Suprapubic skin (tissue), 4 donors: ENCODE measurements around the gene EVI5L. TPM values are rescaled to one million over a fixed set of nuclear protein-coding genes. Genes with fewer than 3 reads are reported as not detected.
A peak's percentile ranks its signal among the peaks of the same experiment; 100 is the strongest.

ENCODE experiments used
- DNase-seq, 2 donors: peaks; one replicate each; pipeline ENCODE4 v3.0.0-alpha.2; 2019; ENCODE audit warnings: low spot score in 2 of 2
- H3K27ac ChIP-seq: fragments of 200-600 bp; sonication (generic); one replicate; pipeline ENCODE4 v1.5.1; 2019
- H3K27me3 ChIP-seq: fragments of 200-600 bp; sonication (generic); one replicate; pipeline ENCODE4 v1.5.1; 2019
- H3K36me3 ChIP-seq: fragments of 200-600 bp; sonication (generic); one replicate; pipeline ENCODE4 v1.5.1; 2019
- H3K4me1 ChIP-seq: fragments of 200-600 bp; sonication (generic); one replicate; pipeline ENCODE4 v1.5.1; 2019
- H3K4me3 ChIP-seq: fragments of 200-600 bp; sonication (generic); one replicate; pipeline ENCODE4 v1.5.1; 2019; ENCODE audit warnings: mild to moderate bottlenecking
- H3K9me3 ChIP-seq: fragments of 200-600 bp; sonication (generic); one replicate; pipeline ENCODE4 v1.5.1; 2019
- EP300 ChIP-seq: sonication (generic); formaldehyde crosslinking; IDR thresholded peaks from one replicate; pipeline ENCODE4 v1.6.1; 2017; ENCODE audit warnings: antibody characterized with exemption
- POLR2A ChIP-seq, 2 donors: fragments of 450-650 bp; IDR thresholded peaks; one replicate each; pipeline ENCODE4 v1.6.1; 2017; ENCODE audit warnings: antibody characterized with exemption in 2 of 2, mild to moderate bottlenecking in 2 of 2, moderate library complexity in 2 of 2
- POLR2AphosphoS5 ChIP-seq, 3 donors: sonication (generic); formaldehyde crosslinking; IDR thresholded peaks; one replicate each; pipeline ENCODE4 v1.6.1; 2017; ENCODE audit warnings: antibody characterized with exemption in 3 of 3
- WGBS: methylation state at CpG from one replicate; pipeline ENCODE4 v1.1.5; 2018; 5-methylcytosine and 5-hydroxymethylcytosine counted together
- total RNA-seq, 4 donors: library from RNA; depleted of rRNA; stranded (reverse); fragments of >200 nt; gene quantifications; one replicate each; pipeline ENCODE4 v1.1.0, GENCODE V29; 2016
- TF ChIP-seq, protein P1 (sequence below), 2 donors: fragments of 200-600 bp in 1 of 2; fragments of 450-650 bp in 1 of 2; sonication (generic) in 1 of 2; IDR thresholded peaks; one replicate each; pipeline ENCODE4 v1.5.1; 2016 to 2019; ENCODE audit warnings: antibody characterized with exemption in 2 of 2, mild to moderate bottlenecking in 1 of 2, moderate library complexity in 1 of 2

Gene EVI5L
- total RNA-seq, 4 donors from 2014 or later, result 17.2 to 29.4 (median 25.6) TPM

DNA sequence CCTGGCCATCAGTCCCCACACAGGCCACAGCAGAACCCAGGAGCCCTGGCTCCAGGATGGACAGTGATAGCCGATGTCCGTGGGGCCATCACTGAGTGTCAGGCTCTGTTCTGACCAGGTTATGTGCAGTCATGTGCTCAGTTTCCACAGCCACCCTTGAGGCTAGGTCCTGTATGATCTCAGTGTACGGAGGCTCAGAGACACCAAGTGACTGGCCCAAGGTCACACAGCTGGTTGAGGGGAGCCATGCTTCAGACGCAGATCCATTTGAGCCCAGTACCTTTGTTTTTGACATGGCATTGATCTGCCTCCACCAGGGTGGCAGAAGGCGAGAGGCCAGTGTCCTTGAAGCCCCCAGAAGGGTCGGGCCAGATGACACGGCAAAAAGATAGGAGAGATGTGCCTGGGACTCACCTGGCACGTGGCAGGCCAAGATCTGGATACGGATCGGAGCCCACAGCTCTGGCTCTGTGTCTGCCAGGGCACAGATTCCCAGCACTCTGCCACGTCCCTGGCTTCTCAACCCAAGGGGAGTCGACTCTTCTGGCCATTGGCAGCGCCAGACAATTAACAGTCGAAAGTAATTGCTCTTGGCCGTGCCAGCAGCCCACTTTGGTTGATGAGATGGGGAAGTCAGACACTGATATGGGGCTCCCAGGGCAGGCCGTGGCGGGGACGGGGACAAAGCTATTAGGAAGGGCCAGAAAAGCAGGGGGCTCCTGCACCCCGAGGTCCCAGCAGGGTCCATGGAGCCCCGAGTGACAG lies 15.6 kb downstream of the EVI5L start:
- H3K4me3 ChIP-seq, result no peak overlapping the region
- no peaks in the 10 kb centered on the region for H3K27me3 ChIP-seq
- no peak for DNase-seq
- no peak for TF ChIP-seq POLR2A (IDR thresholded peaks at IDR 0.05)
- TF ChIP-seq, protein P1, sequence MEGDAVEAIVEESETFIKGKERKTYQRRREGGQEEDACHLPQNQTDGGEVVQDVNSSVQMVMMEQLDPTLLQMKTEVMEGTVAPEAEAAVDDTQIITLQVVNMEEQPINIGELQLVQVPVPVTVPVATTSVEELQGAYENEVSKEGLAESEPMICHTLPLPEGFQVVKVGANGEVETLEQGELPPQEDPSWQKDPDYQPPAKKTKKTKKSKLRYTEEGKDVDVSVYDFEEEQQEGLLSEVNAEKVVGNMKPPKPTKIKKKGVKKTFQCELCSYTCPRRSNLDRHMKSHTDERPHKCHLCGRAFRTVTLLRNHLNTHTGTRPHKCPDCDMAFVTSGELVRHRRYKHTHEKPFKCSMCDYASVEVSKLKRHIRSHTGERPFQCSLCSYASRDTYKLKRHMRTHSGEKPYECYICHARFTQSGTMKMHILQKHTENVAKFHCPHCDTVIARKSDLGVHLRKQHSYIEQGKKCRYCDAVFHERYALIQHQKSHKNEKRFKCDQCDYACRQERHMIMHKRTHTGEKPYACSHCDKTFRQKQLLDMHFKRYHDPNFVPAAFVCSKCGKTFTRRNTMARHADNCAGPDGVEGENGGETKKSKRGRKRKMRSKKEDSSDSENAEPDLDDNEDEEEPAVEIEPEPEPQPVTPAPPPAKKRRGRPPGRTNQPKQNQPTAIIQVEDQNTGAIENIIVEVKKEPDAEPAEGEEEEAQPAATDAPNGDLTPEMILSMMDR (IDR thresholded peaks at IDR 0.05), result no peak
- no peak for TF ChIP-seq EP300
- no peak for TF ChIP-seq POLR2AphosphoS5 (IDR thresholded peaks at IDR 0.05)
- no peaks in the 10 kb centered on the region for H3K9me3 ChIP-seq
- WGBS, result 83% methylated on average over 14 of the region's 20 CpGs
- H3K27ac ChIP-seq, result no peak overlapping the region
- peaks cover 2% of the 10 kb centered on the region for H3K36me3 ChIP-seq
- H3K4me1 ChIP-seq, result peaks cover 11% of the 10 kb centered on the region

- no peaks in the 10 kb centered on the region for H3K27me3 ChIP-seq
- H3K9me3 ChIP-seq, result no peaks in the 10 kb centered on the region
- no peak for TF ChIP-seq POLR2AphosphoS5 (IDR thresholded peaks at IDR 0.05)
- TF ChIP-seq POLR2A (IDR thresholded peaks at IDR 0.05), result no peak
- TF ChIP-seq, protein P1 (IDR thresholded peaks at IDR 0.05), result no peak
- TF ChIP-seq EP300, result no peak
- H3K4me3 ChIP-seq, result no peak overlapping the region
- H3K36me3 ChIP-seq, result peaks cover 2% of the 10 kb centered on the region
- no peak overlapping the region for H3K27ac ChIP-seq
- no peak for DNase-seq
- 100% methylated on average over 8 of the region's 19 CpGs for WGBS
- H3K4me1 ChIP-seq, result peaks cover 15% of the 10 kb centered on the region
Observed at GRCh38 chr19:7846155-7846646, 16.2 kb downstream of the EVI5L start.

DNA sequence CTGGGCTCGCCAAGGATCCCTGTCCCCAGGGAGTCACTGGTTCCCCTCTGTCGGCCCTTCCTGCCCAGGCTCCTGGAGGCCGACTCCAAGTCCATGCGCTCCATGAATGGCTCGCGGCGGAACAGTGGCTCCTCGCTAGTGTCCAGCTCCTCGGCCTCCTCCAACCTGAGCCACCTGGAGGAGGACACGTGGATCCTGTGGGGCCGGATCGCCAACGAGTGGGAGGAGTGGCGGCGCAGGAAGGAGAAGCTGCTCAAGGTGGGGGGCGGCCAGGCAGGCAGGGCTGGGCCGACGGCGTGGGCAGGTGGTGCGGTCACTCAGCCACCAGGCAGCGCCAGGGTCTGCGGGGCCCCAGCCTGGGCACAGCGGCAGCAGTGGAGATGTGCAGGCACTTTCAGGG lies 17.6 kb downstream of the EVI5L start:
- H3K4me3 ChIP-seq, result no peak overlapping the region
- WGBS, result 95% methylated on average over 16 of the region's 23 CpGs
- TF ChIP-seq EP300, result no peak
- TF ChIP-seq POLR2A (IDR thresholded peaks at IDR 0.05), result no peak
- TF ChIP-seq, protein P1 (IDR thresholded peaks at IDR 0.05), result no peak
- TF ChIP-seq POLR2AphosphoS5 (IDR thresholded peaks at IDR 0.05), result no peak
- H3K27ac ChIP-seq, result no peak overlapping the region
- H3K27me3 ChIP-seq, result no peaks in the 10 kb centered on the region
- peaks cover 15% of the 10 kb centered on the region for H3K4me1 ChIP-seq
- peaks cover 2% of the 10 kb centered on the region for H3K36me3 ChIP-seq
- H3K9me3 ChIP-seq, result no peaks in the 10 kb centered on the region
- no peak for DNase-seq

- peak in 1 of 2 donors; percentile 73 for DNase-seq
- Histone ChIP-seq H3K36me3 (peaks cover 2% of the 10 kb centered on the region), H3K27ac (no peak overlapping the region), H3K4me3 (no peak overlapping the region), H3K9me3 (no peaks in the 10 kb centered on the region), H3K4me1 (peaks cover 24% of the 10 kb centered on the region), H3K27me3 (no peaks in the 10 kb centered on the region)
- TF ChIP-seq EP300 (no peak), POLR2A (IDR thresholded peaks at IDR 0.05) (no peak), POLR2AphosphoS5 (IDR thresholded peaks at IDR 0.05) (no peak)
- TF ChIP-seq, protein P1 (IDR thresholded peaks at IDR 0.05), result no peak
- WGBS, result 90% methylated on average over 13 of the region's 34 CpGs
Observed at GRCh38 chr19:7848779-7849457, 18.9 kb downstream of the EVI5L start.

- no peaks in the 10 kb centered on the region for H3K9me3 ChIP-seq
- H3K27ac ChIP-seq, result no peak overlapping the region
- no peak for DNase-seq
- TF ChIP-seq, protein P1 (IDR thresholded peaks at IDR 0.05), result no peak
- TF ChIP-seq POLR2A (IDR thresholded peaks at IDR 0.05) (no peak), POLR2AphosphoS5 (IDR thresholded peaks at IDR 0.05) (no peak), EP300 (no peak)
- H3K4me1 ChIP-seq, result peaks cover 24% of the 10 kb centered on the region
- H3K4me3 ChIP-seq, result no peak overlapping the region
- 77% methylated on average over 5 of the region's 9 CpGs for WGBS
- peaks cover 2% of the 10 kb centered on the region for H3K36me3 ChIP-seq
- no peaks in the 10 kb centered on the region for H3K27me3 ChIP-seq
Observed at GRCh38 chr19:7849631-7849999, 19.6 kb downstream of the EVI5L start.
